HG02884 (cell line): Measurements from ENCODE around the gene FLT1.

Source experiments
- ATAC-seq: cut with Tn5 transposase; IDR thresholded peaks from one replicate; pipeline ENCODE4 v1.9.1; 2021; ENCODE audit warnings: mild to moderate bottlenecking, moderate library complexity; ENCODE audit not compliant: unreplicated experiment

FLT1 gene

DNA sequence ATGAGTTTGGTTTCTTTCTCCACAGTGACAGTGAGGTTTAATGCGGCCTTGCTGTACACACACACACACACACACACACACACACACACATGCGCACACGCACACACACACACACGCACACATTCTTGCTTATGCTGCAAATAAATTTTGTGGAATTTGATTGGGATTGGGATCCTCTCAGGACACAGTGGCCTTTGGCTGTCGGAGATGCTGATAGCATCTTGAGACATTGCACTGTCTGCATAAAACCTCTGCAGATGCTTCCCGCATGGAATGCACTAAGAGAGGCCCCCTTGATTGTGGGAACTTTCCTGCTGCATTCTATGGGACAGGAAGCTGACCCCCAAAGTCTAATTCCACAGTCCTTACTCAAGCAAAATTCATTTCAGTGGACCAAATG lies 145.6 kb downstream of the FLT1 start:
- no peak for ATAC-seq

GRCh38 chr13:28347456-28348371 lies 147.2 kb downstream of the FLT1 start:
- ATAC-seq, result no peak

DNA sequence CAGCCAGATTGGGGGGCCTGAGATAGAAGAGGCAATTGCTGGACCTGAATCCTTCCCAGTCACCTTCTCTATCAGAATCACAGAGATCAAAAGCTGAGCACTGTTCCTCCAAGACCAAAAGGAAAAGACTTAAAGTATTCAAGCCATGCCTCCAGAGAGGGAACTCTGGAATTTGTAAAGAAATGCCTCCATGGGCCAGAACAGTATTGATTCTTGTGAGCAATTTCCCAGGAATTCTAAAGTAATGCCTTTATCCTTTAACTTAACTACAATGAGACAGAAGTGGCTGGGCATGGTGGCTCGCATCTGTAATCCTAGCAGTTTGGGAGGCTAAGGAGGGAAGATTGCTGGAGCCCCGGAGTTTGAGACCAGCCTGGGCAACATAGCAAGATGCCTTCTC lies 148.8 kb downstream of the FLT1 start:
- ATAC-seq, result no peak

GRCh38 chr13:28344163-28344562 lies 150.8 kb downstream of the FLT1 start:
- ATAC-seq, result no peak

- no peak for ATAC-seq
Observed at GRCh38 chr13:28342251-28342650, 152.7 kb downstream of the FLT1 start.

DNA sequence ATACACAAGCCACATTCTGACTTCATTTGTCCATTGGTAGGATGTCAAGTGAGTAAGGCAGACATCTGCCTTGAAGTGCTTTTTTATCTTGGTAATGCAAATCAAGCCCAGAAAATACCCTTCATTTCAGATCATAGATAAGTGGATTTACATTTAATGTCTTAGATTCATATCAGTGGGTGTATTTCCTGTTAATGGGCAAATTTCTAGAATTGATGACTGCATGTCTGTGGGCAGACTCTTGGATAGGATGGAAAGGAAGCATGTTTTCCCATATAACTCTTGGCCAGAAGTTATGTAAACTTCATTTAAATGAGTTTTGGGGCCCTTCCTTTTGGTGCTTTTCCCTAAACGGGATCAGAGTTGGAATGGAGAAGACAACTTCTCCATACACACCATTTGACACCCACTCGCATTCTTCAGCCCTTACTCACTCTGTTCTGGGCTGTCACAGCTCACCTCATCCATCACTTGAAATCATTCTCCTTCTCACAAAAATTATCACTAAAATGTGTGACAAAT lies 154.6 kb downstream of the FLT1 start:
- ATAC-seq, result no peak

- ATAC-seq, result no peak
Observed at GRCh38 chr13:28339419-28339818, 155.5 kb downstream of the FLT1 start.

DNA sequence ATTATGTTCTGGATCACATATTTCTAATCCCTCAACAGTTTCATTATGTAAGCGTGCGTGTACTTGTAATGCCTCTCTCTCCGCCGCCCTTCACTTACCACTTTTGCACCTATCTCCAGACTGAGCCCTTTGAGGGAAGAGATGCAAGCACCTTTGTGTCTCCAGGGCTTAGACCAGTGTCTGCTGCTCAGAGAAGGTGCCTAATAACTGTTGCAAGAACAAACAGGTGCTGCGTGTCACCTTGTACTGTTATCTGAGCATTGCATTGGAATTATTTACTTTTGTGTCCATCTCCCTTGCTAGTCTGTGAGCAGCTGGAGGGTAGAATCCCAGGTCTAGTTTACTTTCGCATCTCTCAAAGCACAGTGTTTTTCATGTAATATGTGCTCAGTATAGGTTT lies 156.2 kb downstream of the FLT1 start:
- ATAC-seq, result no peak

DNA sequence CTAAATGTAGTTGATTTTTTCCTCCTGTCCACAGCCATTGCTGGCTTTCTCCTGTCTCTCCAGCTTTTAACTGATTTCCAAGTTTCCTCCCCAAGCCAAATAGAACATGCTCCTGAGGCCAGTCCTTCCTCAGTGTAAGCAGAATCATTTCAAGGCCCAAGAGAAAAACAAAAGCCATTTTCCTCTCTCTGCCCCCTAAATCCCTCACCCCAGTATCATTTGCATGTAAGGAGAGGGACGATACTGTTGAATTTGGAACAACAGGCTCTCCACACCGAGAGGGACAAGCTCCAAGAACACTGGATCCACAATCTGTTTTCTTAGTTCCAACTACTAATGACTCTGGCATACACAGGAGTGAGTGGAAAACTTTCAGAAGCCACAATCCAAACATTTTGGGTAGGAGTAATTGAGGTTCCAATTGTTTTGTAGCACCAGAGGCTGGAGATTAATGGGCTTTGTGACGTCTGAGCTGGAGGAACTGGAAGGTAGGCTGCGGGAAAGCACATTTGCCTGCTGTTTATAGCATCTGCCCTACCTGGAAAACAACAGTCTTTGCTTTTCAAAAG lies 156.8 kb downstream of the FLT1 start:
- no peak for ATAC-seq

GRCh38 chr13:28337166-28338005 lies 157.5 kb downstream of the FLT1 start:
- no peak for ATAC-seq

DNA sequence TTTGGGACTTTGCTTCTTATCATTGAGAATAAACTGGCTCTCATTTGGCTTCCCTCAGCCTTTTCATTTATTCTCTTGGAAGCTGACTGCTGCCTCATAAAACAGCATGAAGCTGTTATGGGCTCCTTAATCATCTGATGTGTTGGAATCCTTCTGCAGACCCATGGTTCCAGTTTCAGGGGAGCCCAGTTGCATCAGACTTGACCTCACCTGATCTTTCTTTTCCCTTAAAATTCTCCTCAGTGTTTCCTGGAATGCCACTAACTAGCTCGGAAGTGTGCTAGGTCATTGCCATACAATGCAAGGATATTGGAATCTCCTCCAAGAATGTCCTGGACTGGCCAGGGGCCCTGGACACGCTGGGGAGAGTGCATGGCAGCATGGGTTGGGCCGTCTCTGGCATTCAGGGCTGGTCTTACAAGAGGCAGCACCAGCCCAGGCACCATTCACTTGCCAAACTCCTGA lies 158.7 kb downstream of the FLT1 start:
- no peak for ATAC-seq

- ATAC-seq, result no peak
Observed at GRCh38 chr13:28333204-28333881, 161.6 kb downstream of the FLT1 start.

GRCh38 chr13:28329395-28330158 lies 165.4 kb downstream of the FLT1 start:
- ATAC-seq, result no peak

DNA sequence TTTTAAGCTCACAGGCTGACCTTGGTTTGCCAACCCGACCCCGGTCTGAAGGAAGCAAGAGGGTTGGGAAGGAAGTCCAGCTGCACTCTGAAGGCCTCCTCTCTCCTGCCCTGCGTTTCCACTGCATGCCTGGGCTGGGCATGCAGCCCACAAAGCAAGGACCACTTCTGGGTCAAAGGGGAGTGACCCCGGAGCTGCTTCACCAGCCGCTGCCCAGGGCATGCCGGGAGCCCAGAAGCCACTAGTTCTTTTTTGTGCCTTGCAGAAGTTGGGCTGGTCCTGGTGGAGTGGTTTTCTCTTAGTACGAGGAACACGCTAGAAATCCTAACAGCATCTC lies 166.7 kb downstream of the FLT1 start:
- ATAC-seq, result no peak

DNA sequence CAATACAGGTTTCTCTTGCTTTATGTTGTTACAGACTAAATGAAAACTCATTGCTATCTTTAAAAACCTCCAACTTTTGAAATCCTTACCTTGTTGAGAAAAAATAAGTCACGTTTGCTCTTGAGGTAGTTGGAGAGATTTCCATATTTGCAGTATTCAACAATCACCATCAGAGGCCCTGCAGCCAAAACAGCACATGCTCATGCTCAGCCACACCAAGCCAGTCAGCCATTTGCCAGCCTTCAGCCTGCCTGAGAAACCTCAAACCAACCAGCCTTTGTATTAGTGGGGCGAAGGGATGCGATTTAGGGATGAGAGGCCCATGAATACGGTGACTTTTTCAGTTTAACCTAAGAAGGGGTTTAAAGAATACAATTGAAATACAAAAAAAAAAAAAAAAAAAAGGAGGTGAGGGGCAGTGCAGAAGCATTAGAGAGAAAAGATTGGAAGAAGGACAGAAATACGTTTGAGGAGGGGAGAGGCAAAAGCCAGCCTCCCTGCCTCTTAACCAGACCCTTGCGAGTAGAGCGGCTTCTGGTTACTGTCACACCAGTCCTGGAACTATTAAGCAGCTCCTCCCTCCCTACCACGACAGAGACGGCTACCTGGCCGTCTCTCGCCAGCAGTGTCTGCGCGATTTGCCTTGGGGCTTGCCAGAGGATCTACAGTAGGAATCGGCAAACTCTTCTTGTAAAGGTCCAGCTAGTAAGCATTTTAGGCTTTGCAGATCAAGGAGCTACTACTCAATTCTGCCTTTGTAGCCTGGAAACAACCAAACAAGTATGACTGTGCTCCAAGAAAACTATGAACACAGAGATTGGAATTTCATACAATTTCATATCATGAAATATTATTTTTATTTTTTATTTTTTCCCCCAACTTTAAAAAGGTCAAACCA lies 167.3 kb downstream of the FLT1 start:
- no peak for ATAC-seq

DNA sequence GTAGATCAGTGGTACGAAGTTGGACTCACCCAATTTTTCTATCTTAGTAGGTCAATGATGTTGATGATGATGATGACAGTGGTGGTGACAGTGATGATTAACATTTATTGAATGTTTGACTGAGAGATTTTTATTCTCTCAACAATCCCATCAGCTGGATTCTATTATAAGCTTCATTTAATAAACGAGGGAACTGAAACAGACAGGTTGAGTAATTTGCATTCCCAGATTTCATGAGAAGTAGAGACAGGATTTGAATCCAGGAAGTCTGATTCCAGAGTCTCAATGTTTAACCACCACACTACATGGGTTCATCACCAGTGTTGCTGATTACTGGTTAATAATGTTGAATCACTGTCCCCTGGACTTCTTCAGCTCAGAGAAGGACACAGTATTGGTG lies 168.9 kb downstream of the FLT1 start:
- no peak for ATAC-seq

DNA sequence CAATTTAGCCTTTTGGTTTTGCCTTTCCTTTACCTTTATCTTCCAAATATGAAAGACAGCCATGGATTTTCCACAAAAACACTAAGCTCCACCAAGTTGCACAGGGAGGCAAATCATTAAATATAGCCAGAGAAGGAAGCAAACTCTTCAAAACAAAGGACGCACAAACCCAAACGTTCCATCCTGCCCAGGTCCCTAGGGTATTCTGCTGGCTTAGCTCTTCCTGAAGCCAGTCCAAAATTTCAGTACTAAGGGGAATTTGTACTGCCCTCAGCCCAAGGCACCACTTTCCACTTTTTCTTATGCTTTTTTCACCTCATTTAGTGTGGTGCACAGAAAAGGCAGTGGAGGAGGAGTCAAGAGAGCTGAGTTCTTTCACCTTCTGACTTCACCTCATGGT lies 169.9 kb downstream of the FLT1 start:
- no peak for ATAC-seq

- ATAC-seq, result no peak
Observed at GRCh38 chr13:28324181-28324789, 170.6 kb downstream of the FLT1 start.
